HG03457 (cell line): ENCODE results near the gene GCK.

ENCODE experiments used
- ATAC-seq: cut with Tn5 transposase; IDR thresholded peaks from one replicate; pipeline ENCODE4 v1.9.1; 2021; ENCODE audit warnings: moderate number of reproducible peaks; ENCODE audit not compliant: unreplicated experiment

The GCK gene

DNA sequence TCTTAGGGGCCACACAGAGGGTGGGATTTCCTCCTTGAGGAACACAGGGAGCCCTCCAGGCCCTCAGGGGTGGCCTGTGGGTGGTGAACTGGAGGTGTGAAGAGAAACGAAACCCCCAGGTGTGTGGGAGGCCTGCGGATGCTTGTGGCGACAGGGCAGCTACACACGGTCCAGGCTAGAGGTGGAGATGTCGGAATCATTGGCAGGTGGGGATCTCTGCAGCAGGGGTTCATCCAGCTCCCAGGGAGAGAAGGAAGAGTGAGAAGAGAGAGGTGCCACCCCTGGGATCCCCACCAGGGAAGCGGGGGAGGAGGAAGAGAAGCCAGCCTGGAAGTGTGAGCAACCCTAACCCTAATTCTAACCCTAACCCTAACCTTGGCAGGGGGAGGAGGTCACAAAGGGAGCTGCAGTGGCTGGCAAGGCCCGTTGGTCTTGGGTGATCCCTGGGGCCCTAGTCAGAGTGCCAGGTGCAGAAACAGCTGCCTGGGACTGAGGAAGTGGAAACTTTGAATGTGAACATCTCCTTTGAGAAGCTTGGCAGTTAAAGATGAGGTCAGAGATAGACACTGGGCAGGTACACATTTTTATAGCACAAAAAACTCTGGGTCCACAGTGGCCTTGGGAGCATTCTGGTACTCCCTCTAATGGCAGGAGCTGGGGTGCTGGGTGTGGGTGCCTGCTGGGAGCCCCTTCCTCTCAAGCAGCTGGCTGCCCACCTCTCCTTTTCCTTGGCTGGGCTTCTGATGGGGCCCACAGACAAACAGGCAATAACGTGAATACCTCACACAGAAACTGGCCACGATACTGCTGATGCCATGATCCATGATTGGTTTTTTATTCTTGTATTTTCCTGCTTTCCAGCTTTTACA is 91.9 kb downstream of the GCK start:
- no peak for ATAC-seq

DNA sequence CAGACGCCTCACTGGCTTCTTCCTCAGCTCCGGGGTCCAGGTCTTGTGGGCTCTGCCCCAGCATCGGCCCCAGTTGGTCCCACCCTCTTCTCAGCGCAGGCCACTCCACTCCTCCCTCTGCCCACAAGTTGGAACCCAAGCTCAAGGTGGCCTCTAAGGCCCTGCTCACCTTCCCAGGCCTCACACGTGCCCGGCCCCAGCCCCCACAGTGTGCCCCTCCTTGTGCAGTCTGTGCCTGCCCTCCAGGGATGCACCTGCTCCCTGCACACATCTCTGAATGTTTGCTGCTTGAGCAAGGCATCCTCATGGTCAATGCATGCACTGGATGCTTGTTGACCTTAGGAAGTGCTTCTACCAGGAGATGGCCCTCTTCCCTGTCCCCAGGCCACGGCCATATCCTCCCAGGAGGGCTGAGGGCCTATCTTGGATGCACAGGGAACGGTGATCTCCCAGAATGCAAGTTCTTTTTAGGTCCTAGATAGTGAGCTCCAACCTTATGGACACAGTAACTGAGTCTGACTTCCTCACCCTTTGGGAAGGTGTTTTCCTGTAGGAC is 92.8 kb downstream of the GCK start:
- no peak for ATAC-seq

DNA sequence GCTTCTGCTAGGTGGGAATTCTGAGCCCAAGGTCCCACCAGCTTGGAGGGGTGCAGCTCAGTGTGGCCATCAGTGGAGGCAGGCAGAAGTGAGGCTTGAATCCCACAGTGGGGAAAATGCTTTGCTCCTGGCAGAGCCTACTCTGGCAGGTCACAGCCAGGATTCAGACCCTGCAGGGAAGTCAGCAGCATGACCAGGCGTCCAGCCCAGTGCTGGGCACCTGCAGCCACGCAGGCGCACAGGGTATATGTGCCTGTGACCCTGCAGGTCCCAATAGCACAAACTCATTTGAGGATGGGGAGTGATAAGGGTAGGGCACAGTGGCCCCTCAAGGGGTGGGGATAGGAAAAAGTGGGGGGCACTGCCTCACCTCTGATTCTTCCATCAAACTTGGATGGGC is 93.5 kb downstream of the GCK start:
- ATAC-seq, result no peak

DNA sequence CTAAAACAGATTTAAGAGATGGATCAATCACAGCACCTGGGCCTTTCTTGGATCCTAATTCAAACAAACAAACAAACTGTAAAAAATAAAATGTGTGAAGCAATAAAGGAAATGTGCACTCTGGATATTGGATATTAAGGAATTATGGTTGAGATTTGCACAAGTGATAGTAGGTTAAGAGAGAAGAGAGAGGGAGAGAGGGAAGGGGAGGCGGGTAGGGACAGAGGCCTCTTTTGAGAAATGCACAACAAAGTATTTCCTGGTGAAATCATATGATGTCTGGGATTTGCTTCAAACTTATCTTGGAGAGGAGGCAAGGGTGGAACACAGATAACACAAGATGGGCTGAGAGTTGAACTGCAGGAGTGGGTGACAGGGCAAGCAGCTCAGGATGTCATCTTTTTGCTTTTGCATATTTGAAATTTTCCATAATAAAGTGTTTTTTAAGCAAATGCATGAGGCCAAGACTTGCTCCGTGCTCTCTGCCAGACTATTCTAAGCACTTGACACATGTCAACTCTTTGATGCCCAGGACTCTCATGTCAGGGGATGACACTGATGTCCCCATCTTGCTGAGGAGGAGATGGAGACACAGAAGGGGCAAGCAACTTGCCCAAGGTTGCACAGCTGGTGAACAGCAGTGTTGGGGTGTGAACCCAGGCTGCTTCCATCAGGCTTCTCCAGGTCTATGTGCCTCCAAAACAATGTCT is 94.2 kb downstream of the GCK start:
- ATAC-seq, result no peak

DNA sequence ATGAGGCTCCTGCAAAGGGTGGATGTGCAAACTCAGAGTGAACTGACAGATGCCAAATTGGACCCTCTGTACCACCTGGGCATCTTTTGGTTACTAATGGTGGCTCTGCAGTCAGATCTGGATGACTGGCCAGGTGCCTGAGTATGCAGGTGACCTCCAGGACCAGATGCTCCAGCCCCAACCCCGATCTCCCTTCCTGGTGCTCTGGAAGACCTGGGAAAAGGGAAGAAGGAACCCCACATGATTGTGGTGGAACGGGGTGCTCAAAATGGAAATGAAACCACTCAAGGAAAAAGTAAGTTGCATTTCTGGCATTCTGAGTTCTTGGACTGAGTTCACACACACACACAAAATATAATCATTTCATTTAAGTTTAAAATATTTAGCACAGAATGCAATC is 94.9 kb downstream of the GCK start:
- no peak for ATAC-seq
